ENCODE measurements around the gene TBC1D19. TPM values are rescaled to one million over a fixed set of nuclear protein-coding genes. Genes with fewer than 3 reads are reported as not detected.

TBC1D19 gene
- total RNA-seq, 1 experiment from 2014 or later: 12.8 TPM

GRCh38 chr4:26723216-26723615 lies 139.3 kb downstream of the TBC1D19 start:
- Histone ChIP-seq H4K20me1 (ENCODE audit: insufficient read depth) (no peaks in the 10 kb centered on the region), H3K9me3 (ENCODE audit: insufficient read depth, low read depth) (no peaks in the 10 kb centered on the region), H3K4me2 (no peak overlapping the region), H3K4me3 (no peak overlapping the region), H3K9me2 (ENCODE audit: insufficient read depth) (no peaks in the 10 kb centered on the region), H3K79me2 (ENCODE audit: low read depth) (no peaks in the 10 kb centered on the region), H3K4me1 (replicated peaks; ENCODE audit: insufficient read depth) (no peaks in the 10 kb centered on the region), H3K27me3 (ENCODE audit: insufficient read depth, low read depth) (no peaks in the 10 kb centered on the region), H2AFZ (no peak overlapping the region), H3F3A (ENCODE audit: insufficient read depth, low read depth) (no peaks in the 10 kb centered on the region), H3K36me3 (ENCODE audit: low read depth) (no peaks in the 10 kb centered on the region), H3K27ac (no peak overlapping the region)
- POLR2A ChIA-PET (ENCODE audit: unreplicated experiment): no interaction called here
- BruUV-seq (replicated peaks): no TSS peak
- intact Hi-C loops (cut with micrococcal nuclease; ENCODE audit: unreplicated experiment): loop anchor here (5.0 to 10.0 kb wide), 2 partner anchors 132 to 391 kb away; no protein-coding TSS in a partner anchor
- CTCF ChIA-PET: no interaction called here
- no peak for DNase-seq
- TF ChIP-seq CTCF (conservative IDR thresholded peaks at IDR 0.05) (no peak), EZH2 (IDR thresholded peaks at IDR 0.05; ENCODE audit: low read depth) (no peak)

GRCh38 chr4:26724534-26724933 lies 140.7 kb downstream of the TBC1D19 start:
- Histone ChIP-seq H3K36me3 (ENCODE audit: low read depth) (no peaks in the 10 kb centered on the region), H3K4me2 (no peak overlapping the region), H3K27ac (no peak overlapping the region), H3F3A (ENCODE audit: insufficient read depth, low read depth) (no peaks in the 10 kb centered on the region), H3K27me3 (ENCODE audit: insufficient read depth, low read depth) (no peaks in the 10 kb centered on the region), H3K4me3 (no peak overlapping the region), H3K9me3 (ENCODE audit: insufficient read depth, low read depth) (no peaks in the 10 kb centered on the region), H4K20me1 (ENCODE audit: insufficient read depth) (no peaks in the 10 kb centered on the region), H2AFZ (no peak overlapping the region), H3K4me1 (replicated peaks; ENCODE audit: insufficient read depth) (no peaks in the 10 kb centered on the region), H3K79me2 (ENCODE audit: low read depth) (no peaks in the 10 kb centered on the region), H3K9me2 (ENCODE audit: insufficient read depth) (no peaks in the 10 kb centered on the region)
- intact Hi-C loops (cut with micrococcal nuclease; ENCODE audit: unreplicated experiment): loop anchor here (5.0 to 10.0 kb wide), 2 partner anchors 130 to 392 kb away; no protein-coding TSS in a partner anchor
- no peak for TF ChIP-seq CTCF (conservative IDR thresholded peaks at IDR 0.05)
- TF ChIP-seq EZH2 (IDR thresholded peaks at IDR 0.05; ENCODE audit: low read depth): no peak
- ChIA-PET CTCF (no interaction called here), POLR2A (ENCODE audit: unreplicated experiment) (no interaction called here)
- BruUV-seq (replicated peaks): no TSS peak
- DNase-seq: no peak

- no peaks in the 10 kb centered on the region for H3K4me1 ChIP-seq (replicated peaks; ENCODE audit: insufficient read depth)
- DNase-seq: no peak
- BruUV-seq (replicated peaks): no TSS peak
- TF ChIP-seq EZH2 (IDR thresholded peaks at IDR 0.05; ENCODE audit: low read depth) (no peak), CTCF (conservative IDR thresholded peaks at IDR 0.05) (no peak)
- no peaks in the 10 kb centered on the region for H3K27me3 ChIP-seq (ENCODE audit: insufficient read depth, low read depth)
- H3K27ac ChIP-seq: no peak overlapping the region
- no peak overlapping the region for H3K4me2 ChIP-seq
- no peak overlapping the region for H3K4me3 ChIP-seq
- no peaks in the 10 kb centered on the region for H3K79me2 ChIP-seq (ENCODE audit: low read depth)
- no peaks in the 10 kb centered on the region for H4K20me1 ChIP-seq (ENCODE audit: insufficient read depth)
- no peaks in the 10 kb centered on the region for H3K36me3 ChIP-seq (ENCODE audit: low read depth)
- intact Hi-C loops (cut with micrococcal nuclease; ENCODE audit: unreplicated experiment): loop anchor here (10.0 kb wide), 1 partner anchor 128 kb away; no protein-coding TSS in a partner anchor
- ChIA-PET CTCF (no interaction called here), POLR2A (ENCODE audit: unreplicated experiment) (interaction anchor here (0.7 kb wide), 1 partner anchor 126 kb away, joined by 4 read pairs; no protein-coding TSS in a partner anchor)
- H3F3A ChIP-seq (ENCODE audit: insufficient read depth, low read depth): no peaks in the 10 kb centered on the region
- H3K9me3 ChIP-seq (ENCODE audit: insufficient read depth, low read depth): no peaks in the 10 kb centered on the region
- H2AFZ ChIP-seq: no peak overlapping the region
- no peaks in the 10 kb centered on the region for H3K9me2 ChIP-seq (ENCODE audit: insufficient read depth)
These were observed 142.9 kb downstream of the TBC1D19 start for GRCh38 chr4:26726655-26727387.
